H1 (cell line): ENCODE results near the gene ERI2. TPM values are rescaled to one million over a fixed set of nuclear protein-coding genes. Genes with fewer than 3 reads are reported as not detected.

ENCODE experiments used
- polyA plus RNA-seq, 7 experiments: library from polyadenylated mRNA; depleted of rRNA in 3 of 7; stranded (reverse) in 5 of 7; unstranded in 2 of 7; fragments of >200 nt in 5 of 7; fragments of 200-250 nt in 2 of 7; gene quantifications; 1 replicate in 5 of 7; 2 replicates in 1 of 7; 4 replicates in 1 of 7; pipeline versions ENCODE4 v1.2.1 to v1.2.3, GENCODE V29; 2011 to 2013; ENCODE audit warnings: missing spikeins in 2 of 7, mixed read lengths in 2 of 7
- total RNA-seq: library from RNA; stranded (reverse); fragmentation: NEBNext Ultra II Directional; extraction: Animal tissue kit (Norgen Biotek cat#: 25700); gene quantifications from 2 replicates; pipeline ENCODE4 v1.2.1, GENCODE V29; 2021
- TF ChIP-seq, protein P1 (sequence below): fragments of 300-600 bp; sonication (generic); IDR thresholded peaks from 2 replicates; pipeline ENCODE4 v1.7.1; 2012; ENCODE audit warnings: low read length, moderate library complexity, mild to moderate bottlenecking, inconsistent platforms; ENCODE audit not compliant: insufficient replicate concordance

ERI2 gene
- total and polyA plus RNA-seq, 2 of the 8 experiments (the other 6 are each of a cell fraction or from before 2014, with no cell fraction given) = 11.0 to 12.6 TPM

DNA sequence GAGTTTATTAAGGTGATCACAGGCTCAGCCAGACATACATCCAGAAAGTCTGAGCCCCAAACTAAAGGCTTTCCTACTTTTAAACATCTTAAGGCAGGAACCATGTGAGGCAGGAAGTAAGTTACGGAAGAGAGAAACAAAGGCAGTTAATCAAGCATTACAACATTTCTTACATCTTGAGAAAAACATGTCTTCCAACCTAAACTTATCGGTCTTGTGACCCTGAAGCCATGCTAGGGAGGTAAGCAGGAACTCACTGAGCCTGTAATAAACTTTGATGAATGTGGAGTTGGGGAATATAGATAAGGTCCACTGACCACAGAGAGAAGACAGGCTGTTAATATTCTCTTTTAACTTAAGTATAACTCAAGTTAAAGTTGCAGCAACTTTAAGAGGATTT is 45.9 kb downstream of the ERI2 start (continued):
- TF ChIP-seq, protein P1, sequence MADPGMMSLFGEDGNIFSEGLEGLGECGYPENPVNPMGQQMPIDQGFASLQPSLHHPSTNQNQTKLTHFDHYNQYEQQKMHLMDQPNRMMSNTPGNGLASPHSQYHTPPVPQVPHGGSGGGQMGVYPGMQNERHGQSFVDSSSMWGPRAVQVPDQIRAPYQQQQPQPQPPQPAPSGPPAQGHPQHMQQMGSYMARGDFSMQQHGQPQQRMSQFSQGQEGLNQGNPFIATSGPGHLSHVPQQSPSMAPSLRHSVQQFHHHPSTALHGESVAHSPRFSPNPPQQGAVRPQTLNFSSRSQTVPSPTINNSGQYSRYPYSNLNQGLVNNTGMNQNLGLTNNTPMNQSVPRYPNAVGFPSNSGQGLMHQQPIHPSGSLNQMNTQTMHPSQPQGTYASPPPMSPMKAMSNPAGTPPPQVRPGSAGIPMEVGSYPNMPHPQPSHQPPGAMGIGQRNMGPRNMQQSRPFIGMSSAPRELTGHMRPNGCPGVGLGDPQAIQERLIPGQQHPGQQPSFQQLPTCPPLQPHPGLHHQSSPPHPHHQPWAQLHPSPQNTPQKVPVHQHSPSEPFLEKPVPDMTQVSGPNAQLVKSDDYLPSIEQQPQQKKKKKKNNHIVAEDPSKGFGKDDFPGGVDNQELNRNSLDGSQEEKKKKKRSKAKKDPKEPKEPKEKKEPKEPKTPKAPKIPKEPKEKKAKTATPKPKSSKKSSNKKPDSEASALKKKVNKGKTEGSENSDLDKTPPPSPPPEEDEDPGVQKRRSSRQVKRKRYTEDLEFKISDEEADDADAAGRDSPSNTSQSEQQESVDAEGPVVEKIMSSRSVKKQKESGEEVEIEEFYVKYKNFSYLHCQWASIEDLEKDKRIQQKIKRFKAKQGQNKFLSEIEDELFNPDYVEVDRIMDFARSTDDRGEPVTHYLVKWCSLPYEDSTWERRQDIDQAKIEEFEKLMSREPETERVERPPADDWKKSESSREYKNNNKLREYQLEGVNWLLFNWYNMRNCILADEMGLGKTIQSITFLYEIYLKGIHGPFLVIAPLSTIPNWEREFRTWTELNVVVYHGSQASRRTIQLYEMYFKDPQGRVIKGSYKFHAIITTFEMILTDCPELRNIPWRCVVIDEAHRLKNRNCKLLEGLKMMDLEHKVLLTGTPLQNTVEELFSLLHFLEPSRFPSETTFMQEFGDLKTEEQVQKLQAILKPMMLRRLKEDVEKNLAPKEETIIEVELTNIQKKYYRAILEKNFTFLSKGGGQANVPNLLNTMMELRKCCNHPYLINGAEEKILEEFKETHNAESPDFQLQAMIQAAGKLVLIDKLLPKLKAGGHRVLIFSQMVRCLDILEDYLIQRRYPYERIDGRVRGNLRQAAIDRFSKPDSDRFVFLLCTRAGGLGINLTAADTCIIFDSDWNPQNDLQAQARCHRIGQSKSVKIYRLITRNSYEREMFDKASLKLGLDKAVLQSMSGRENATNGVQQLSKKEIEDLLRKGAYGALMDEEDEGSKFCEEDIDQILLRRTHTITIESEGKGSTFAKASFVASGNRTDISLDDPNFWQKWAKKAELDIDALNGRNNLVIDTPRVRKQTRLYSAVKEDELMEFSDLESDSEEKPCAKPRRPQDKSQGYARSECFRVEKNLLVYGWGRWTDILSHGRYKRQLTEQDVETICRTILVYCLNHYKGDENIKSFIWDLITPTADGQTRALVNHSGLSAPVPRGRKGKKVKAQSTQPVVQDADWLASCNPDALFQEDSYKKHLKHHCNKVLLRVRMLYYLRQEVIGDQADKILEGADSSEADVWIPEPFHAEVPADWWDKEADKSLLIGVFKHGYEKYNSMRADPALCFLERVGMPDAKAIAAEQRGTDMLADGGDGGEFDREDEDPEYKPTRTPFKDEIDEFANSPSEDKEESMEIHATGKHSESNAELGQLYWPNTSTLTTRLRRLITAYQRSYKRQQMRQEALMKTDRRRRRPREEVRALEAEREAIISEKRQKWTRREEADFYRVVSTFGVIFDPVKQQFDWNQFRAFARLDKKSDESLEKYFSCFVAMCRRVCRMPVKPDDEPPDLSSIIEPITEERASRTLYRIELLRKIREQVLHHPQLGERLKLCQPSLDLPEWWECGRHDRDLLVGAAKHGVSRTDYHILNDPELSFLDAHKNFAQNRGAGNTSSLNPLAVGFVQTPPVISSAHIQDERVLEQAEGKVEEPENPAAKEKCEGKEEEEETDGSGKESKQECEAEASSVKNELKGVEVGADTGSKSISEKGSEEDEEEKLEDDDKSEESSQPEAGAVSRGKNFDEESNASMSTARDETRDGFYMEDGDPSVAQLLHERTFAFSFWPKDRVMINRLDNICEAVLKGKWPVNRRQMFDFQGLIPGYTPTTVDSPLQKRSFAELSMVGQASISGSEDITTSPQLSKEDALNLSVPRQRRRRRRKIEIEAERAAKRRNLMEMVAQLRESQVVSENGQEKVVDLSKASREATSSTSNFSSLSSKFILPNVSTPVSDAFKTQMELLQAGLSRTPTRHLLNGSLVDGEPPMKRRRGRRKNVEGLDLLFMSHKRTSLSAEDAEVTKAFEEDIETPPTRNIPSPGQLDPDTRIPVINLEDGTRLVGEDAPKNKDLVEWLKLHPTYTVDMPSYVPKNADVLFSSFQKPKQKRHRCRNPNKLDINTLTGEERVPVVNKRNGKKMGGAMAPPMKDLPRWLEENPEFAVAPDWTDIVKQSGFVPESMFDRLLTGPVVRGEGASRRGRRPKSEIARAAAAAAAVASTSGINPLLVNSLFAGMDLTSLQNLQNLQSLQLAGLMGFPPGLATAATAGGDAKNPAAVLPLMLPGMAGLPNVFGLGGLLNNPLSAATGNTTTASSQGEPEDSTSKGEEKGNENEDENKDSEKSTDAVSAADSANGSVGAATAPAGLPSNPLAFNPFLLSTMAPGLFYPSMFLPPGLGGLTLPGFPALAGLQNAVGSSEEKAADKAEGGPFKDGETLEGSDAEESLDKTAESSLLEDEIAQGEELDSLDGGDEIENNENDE = no peak
